HFF-Myc (cell line): ENCODE measurements around the gene HDAC8.

Source experiments
- DNase-seq: peaks from one replicate; pipeline ENCODE4 v3.0.0-alpha.2; 2011; ENCODE audit warnings: low read depth; ENCODE audit errors: extremely low read depth
- H3K4me3 ChIP-seq: replicated peaks from 2 replicates; pipeline ENCODE4 v1.5.1; 2011; ENCODE audit warnings: low read depth, mild to moderate bottlenecking, control low read depth, low read length
- CTCF ChIP-seq: IDR thresholded peaks from 2 replicates; pipeline ENCODE4 v1.5.1; 2012; ENCODE audit warnings: mild to moderate bottlenecking, low read depth, low read length, control low read depth; ENCODE audit errors: missing control alignments

Gene HDAC8

GRCh38 chrX:72297953-72298730 is 274.5 kb downstream of the HDAC8 start:
- no peak overlapping the region for H3K4me3 ChIP-seq
- peak; percentile 48 for TF ChIP-seq CTCF
- no peak for DNase-seq

- DNase-seq = no peak
- no peak overlapping the region for H3K4me3 ChIP-seq
- no peak for TF ChIP-seq CTCF
Observed at GRCh38 chrX:72296991-72297390, 275.7 kb downstream of the HDAC8 start.

GRCh38 chrX:72295745-72296144 is 276.9 kb downstream of the HDAC8 start:
- H3K4me3 ChIP-seq = no peak overlapping the region
- TF ChIP-seq CTCF = no peak
- no peak for DNase-seq

- no peak for DNase-seq
- no peak overlapping the region for H3K4me3 ChIP-seq
- no peak for TF ChIP-seq CTCF
Observed at GRCh38 chrX:72294497-72294896, 278.1 kb downstream of the HDAC8 start.

- DNase-seq = no peak
- no peak for TF ChIP-seq CTCF
- H3K4me3 ChIP-seq = no peak overlapping the region
Observed at GRCh38 chrX:72282302-72282701, 290.3 kb downstream of the HDAC8 start.

- no peak for DNase-seq
- no peak overlapping the region for H3K4me3 ChIP-seq
Observed at GRCh38 chrX:72280321-72280845, 292.3 kb downstream of the HDAC8 start.

More at GRCh38 chrX:72280321-72280845, 292.3 kb downstream of the HDAC8 start:
- no peak for TF ChIP-seq CTCF
